ENCODE results near the gene CHSY3. TPM values are rescaled to one million over a fixed set of nuclear protein-coding genes. Genes with fewer than 3 reads are reported as not detected.

CHSY3 gene
- polyA plus RNA-seq, 1 experiment = 0.67 TPM

DNA sequence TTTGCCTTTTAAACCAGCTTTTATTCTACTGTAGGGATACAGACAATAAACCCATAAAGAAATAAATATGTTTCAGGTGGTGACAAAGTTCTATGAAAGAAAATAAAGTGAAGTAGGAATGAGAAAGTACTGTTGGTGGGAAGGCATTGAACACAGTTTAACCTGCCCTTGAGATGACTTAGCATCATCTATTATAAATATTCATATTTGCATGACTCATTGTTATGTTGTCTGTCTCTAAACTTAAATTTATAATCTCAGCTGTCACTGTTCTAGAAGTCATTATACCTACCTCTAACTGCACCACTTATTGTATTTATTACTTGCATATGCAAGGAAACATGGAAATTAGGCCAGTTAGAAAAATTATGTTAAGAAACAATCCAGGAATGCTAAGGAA lies 202.2 kb downstream of the CHSY3 start:
- POLR2A ChIA-PET = no interaction called here
- TF ChIP-seq, protein P1, sequence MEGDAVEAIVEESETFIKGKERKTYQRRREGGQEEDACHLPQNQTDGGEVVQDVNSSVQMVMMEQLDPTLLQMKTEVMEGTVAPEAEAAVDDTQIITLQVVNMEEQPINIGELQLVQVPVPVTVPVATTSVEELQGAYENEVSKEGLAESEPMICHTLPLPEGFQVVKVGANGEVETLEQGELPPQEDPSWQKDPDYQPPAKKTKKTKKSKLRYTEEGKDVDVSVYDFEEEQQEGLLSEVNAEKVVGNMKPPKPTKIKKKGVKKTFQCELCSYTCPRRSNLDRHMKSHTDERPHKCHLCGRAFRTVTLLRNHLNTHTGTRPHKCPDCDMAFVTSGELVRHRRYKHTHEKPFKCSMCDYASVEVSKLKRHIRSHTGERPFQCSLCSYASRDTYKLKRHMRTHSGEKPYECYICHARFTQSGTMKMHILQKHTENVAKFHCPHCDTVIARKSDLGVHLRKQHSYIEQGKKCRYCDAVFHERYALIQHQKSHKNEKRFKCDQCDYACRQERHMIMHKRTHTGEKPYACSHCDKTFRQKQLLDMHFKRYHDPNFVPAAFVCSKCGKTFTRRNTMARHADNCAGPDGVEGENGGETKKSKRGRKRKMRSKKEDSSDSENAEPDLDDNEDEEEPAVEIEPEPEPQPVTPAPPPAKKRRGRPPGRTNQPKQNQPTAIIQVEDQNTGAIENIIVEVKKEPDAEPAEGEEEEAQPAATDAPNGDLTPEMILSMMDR (IDR thresholded peaks at IDR 0.05; ENCODE audit: low read depth, low read length) = no peak
- H3K27me3 ChIP-seq (ENCODE audit: control insufficient read depth, insufficient read depth, low read length) = no peaks in the 10 kb centered on the region
- H3K4me3 ChIP-seq (ENCODE audit: low read depth, low read length) = no peak overlapping the region
- no peak overlapping the region for H3K27ac ChIP-seq (ENCODE audit: low read depth, low read length)
- CTCF ChIA-PET = interaction anchor here (2.4 kb wide), 1 partner anchor 35 kb away, joined by 16 read pairs; no protein-coding TSS in a partner anchor
- H3K9me3 ChIP-seq (ENCODE audit: control insufficient read depth, insufficient read depth, low read length) = no peaks in the 10 kb centered on the region
- no peak for DNase-seq (ENCODE audit: low read depth, low spot score)

DNA sequence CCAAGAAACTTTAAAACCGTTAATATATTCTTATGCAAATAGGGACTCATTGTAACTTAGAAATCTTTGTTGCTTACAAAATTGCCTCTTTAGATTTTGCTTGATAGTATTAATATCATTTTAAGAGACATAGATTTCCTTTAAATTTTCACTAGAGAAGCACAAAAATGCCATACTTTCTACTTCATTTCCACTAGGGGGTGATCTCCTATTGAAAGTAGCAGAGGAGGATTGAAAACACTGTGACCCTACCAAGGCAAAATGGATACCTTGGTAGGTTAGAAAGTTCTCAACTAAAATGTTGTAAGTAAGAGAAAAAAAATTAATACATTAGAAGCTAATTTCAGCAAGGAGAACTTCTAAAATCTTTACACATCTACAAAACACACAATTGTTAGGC lies 204.9 kb downstream of the CHSY3 start:
- ChIA-PET POLR2A (no interaction called here), CTCF (interaction anchor here (0.6 to 2.4 kb wide), 14 partner anchors 8 to 1006 kb away, joined by 3 to 33 read pairs (median 4); no protein-coding TSS in a partner anchor)
- H3K4me3 ChIP-seq (ENCODE audit: low read depth, low read length) = no peak overlapping the region
- no peaks in the 10 kb centered on the region for H3K27me3 ChIP-seq (ENCODE audit: control insufficient read depth, insufficient read depth, low read length)
- DNase-seq (ENCODE audit: low read depth, low spot score) = no peak
- H3K27ac ChIP-seq (ENCODE audit: low read depth, low read length) = no peak overlapping the region
- no peaks in the 10 kb centered on the region for H3K9me3 ChIP-seq (ENCODE audit: control insufficient read depth, insufficient read depth, low read length)
- TF ChIP-seq, protein P1 (IDR thresholded peaks at IDR 0.05; ENCODE audit: low read depth, low read length) = peak; percentile 68

DNA sequence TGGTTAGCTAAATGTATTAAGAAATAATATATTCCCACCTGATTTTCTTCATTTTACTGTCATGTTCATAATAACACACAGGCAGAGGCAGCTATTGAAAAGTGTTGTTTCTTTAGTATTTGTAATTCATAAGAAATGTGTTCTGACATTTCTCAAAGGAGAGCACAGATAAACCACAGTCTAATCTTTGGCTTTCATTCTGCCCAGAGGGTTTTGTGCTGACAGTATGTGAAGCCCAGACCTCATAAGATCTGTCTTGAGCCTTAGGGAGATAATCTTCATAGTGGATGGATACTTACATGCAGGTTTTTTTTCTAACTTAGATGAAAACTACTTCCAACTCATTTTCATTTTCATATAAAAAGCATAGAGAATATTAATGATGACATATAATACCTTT lies 206.1 kb downstream of the CHSY3 start:
- H3K4me3 ChIP-seq (ENCODE audit: low read depth, low read length) = no peak overlapping the region
- CTCF ChIA-PET = interaction anchor here (0.5 to 2.4 kb wide), 10 partner anchors 13 to 1308 kb away, joined by 3 to 33 read pairs (median 5); no protein-coding TSS in a partner anchor
- H3K27me3 ChIP-seq (ENCODE audit: control insufficient read depth, insufficient read depth, low read length) = no peaks in the 10 kb centered on the region
- no peak for DNase-seq (ENCODE audit: low read depth, low spot score)
- TF ChIP-seq, protein P1 (IDR thresholded peaks at IDR 0.05; ENCODE audit: low read depth, low read length) = no peak
- H3K27ac ChIP-seq (ENCODE audit: low read depth, low read length) = no peak overlapping the region
- H3K9me3 ChIP-seq (ENCODE audit: control insufficient read depth, insufficient read depth, low read length) = no peaks in the 10 kb centered on the region
- POLR2A ChIA-PET = no interaction called here

DNA sequence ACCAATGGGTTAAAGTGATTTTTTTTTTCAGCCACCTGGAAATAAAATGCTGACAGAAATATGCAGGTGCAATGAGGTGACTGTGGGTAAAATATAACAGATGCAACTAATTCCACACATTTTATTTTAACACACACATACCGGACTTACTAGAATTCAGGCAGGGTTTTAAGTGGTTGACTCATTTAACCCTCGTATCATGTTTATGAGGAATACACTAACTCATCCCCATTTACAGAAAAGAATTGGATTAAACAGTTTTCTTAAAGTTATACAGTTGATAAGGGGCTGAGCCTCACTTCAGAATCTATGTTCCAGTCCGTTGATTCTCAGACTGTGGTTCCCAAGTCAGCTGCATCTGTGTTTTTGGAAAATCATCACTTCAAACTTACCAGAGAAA lies 207.5 kb downstream of the CHSY3 start:
- no peak for DNase-seq (ENCODE audit: low read depth, low spot score)
- CTCF ChIA-PET = interaction anchor here (1.8 kb wide), 1 partner anchor 30 kb away, joined by 7 read pairs; no protein-coding TSS in a partner anchor
- H3K9me3 ChIP-seq (ENCODE audit: control insufficient read depth, insufficient read depth, low read length) = no peaks in the 10 kb centered on the region
- no peaks in the 10 kb centered on the region for H3K27me3 ChIP-seq (ENCODE audit: control insufficient read depth, insufficient read depth, low read length)
- TF ChIP-seq, protein P1 (IDR thresholded peaks at IDR 0.05; ENCODE audit: low read depth, low read length) = no peak
- no peak overlapping the region for H3K27ac ChIP-seq (ENCODE audit: low read depth, low read length)
- H3K4me3 ChIP-seq (ENCODE audit: low read depth, low read length) = no peak overlapping the region
- POLR2A ChIA-PET = no interaction called here

DNA sequence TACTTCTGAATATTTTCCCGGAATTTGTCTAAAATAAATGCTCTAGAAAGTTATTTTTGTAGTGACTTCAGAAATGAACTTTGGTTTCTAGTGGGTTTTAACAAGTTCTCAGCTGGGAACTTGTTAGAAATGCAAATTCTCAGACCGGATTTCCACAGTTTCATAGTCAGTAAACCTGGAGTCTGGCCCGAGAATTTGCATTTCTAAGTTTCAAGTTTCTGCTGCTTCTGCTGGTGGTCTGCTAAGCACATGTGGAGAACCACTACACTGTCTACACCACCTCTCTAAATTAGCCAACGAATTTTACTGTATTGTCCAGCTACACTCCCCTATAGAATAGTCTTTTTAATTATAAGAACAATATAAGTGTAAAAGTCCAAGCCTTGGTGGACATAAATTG lies 208.0 kb downstream of the CHSY3 start:
- CTCF ChIA-PET = interaction anchor here (0.6 to 1.8 kb wide), 2 partner anchors 29 to 44 kb away, joined by 3 to 7 read pairs; no protein-coding TSS in a partner anchor
- Histone ChIP-seq H3K9me3 (ENCODE audit: control insufficient read depth, insufficient read depth, low read length) (no peaks in the 10 kb centered on the region), H3K4me3 (ENCODE audit: low read depth, low read length) (no peak overlapping the region), H3K27ac (ENCODE audit: low read depth, low read length) (no peak overlapping the region), H3K27me3 (ENCODE audit: control insufficient read depth, insufficient read depth, low read length) (no peaks in the 10 kb centered on the region)
- no peak for DNase-seq (ENCODE audit: low read depth, low spot score)
- POLR2A ChIA-PET = interaction anchor here (1.0 kb wide), 1 partner anchor 33 kb away, joined by 3 read pairs; no protein-coding TSS in a partner anchor
- TF ChIP-seq, protein P1 (IDR thresholded peaks at IDR 0.05; ENCODE audit: low read depth, low read length) = no peak
